Central memory CD8-positive, alpha-beta T cell (primary cell): ENCODE results near the gene PRSS38.

Experiments used
- ATAC-seq: fragments of 150-1000 bp; cut with Tn5 transposase; replicated peaks from 2 replicates; pipeline ENCODE4 v1.10.0; 2022; ENCODE audit warnings: mild to moderate bottlenecking, moderate FRiP score, moderate number of reproducible peaks; ENCODE audit not compliant: poor library complexity, severe bottlenecking; ENCODE audit errors: extremely low read depth
- DNase-seq, 2 donors: peaks; one replicate each; pipeline ENCODE4 v3.0.0; 2021; ENCODE audit warnings: low spot score in 2 of 2
- H3K27ac Mint-ChIP-seq: one replicate; pipeline ENCODE4 v1.8.0; 2022; ENCODE audit warnings: low read depth, mild to moderate bottlenecking, moderate library complexity, mixed read lengths
- H3K27me3 Mint-ChIP-seq: one replicate; pipeline ENCODE4 v1.8.0; 2022; ENCODE audit warnings: mixed read lengths
- H3K36me3 Mint-ChIP-seq: one replicate; pipeline ENCODE4 v1.8.0; 2022; ENCODE audit warnings: mild to moderate bottlenecking, moderate library complexity, mixed read lengths; ENCODE audit not compliant: insufficient read depth
- H3K4me1 Mint-ChIP-seq: one replicate; pipeline ENCODE4 v1.8.0; 2022; ENCODE audit warnings: mixed read lengths
- H3K4me3 Mint-ChIP-seq: one replicate; pipeline ENCODE4 v1.8.0; 2022; ENCODE audit warnings: mild to moderate bottlenecking, moderate library complexity, mixed read lengths
- H3K9me3 Mint-ChIP-seq: one replicate; pipeline ENCODE4 v1.8.0; 2022; ENCODE audit warnings: mixed read lengths

PRSS38 gene

GRCh38 chr1:227792216-227793078 is 23.0 kb upstream of the PRSS38 start:
- ATAC-seq (no peak), DNase-seq (no peak)
- Mint-ChIP-seq H3K27ac (no peak overlapping the region), H3K4me1 (peaks cover 6% of the 10 kb centered on the region), H3K4me3 (no peak overlapping the region), H3K27me3 (no peaks in the 10 kb centered on the region), H3K9me3 (no peaks in the 10 kb centered on the region), H3K36me3 (peaks cover 5% of the 10 kb centered on the region)

GRCh38 chr1:227793079-227793947 is 22.2 kb upstream of the PRSS38 start:
- peaks cover 4% of the 10 kb centered on the region for H3K4me1 Mint-ChIP-seq
- no peaks in the 10 kb centered on the region for H3K9me3 Mint-ChIP-seq
- H3K36me3 Mint-ChIP-seq = peaks cover 1% of the 10 kb centered on the region

GRCh38 chr1:227793948-227794816 is 21.3 kb upstream of the PRSS38 start:
- DNase-seq (no peak), ATAC-seq (no peak)
- Mint-ChIP-seq H3K27ac (no peak overlapping the region), H3K4me3 (no peak overlapping the region), H3K9me3 (no peaks in the 10 kb centered on the region), H3K4me1 (peaks cover 4% of the 10 kb centered on the region), H3K36me3 (peaks cover 1% of the 10 kb centered on the region), H3K27me3 (no peaks in the 10 kb centered on the region)

More at GRCh38 chr1:227793079-227793947, 22.2 kb upstream of the PRSS38 start:
- H3K4me3 Mint-ChIP-seq = no peak overlapping the region
- DNase-seq (no peak), ATAC-seq (no peak)
- no peaks in the 10 kb centered on the region for H3K27me3 Mint-ChIP-seq
- H3K27ac Mint-ChIP-seq = no peak overlapping the region

GRCh38 chr1:227794817-227795192 is 20.7 kb upstream of the PRSS38 start:
- H3K27me3 Mint-ChIP-seq = no peaks in the 10 kb centered on the region
- no peak for DNase-seq
- H3K4me3 Mint-ChIP-seq = no peak overlapping the region
- H3K27ac Mint-ChIP-seq = no peak overlapping the region
- no peaks in the 10 kb centered on the region for H3K4me1 Mint-ChIP-seq
- peaks cover 1% of the 10 kb centered on the region for H3K36me3 Mint-ChIP-seq
- ATAC-seq = no peak
- H3K9me3 Mint-ChIP-seq = no peaks in the 10 kb centered on the region

- Mint-ChIP-seq H3K4me3 (no peak overlapping the region), H3K27ac (no peak overlapping the region), H3K9me3 (no peaks in the 10 kb centered on the region), H3K4me1 (no peaks in the 10 kb centered on the region), H3K36me3 (peaks cover 1% of the 10 kb centered on the region), H3K27me3 (no peaks in the 10 kb centered on the region)
- ATAC-seq (no peak), DNase-seq (no peak)
Measured at GRCh38 chr1:227795732-227796131, 19.7 kb upstream of the PRSS38 start.

GRCh38 chr1:227796359-227796915 is 19.0 kb upstream of the PRSS38 start:
- H3K4me1 Mint-ChIP-seq = no peaks in the 10 kb centered on the region
- peaks cover under 1% of the 10 kb centered on the region for H3K36me3 Mint-ChIP-seq
- H3K27ac Mint-ChIP-seq = no peak overlapping the region
- DNase-seq = no peak
- no peaks in the 10 kb centered on the region for H3K27me3 Mint-ChIP-seq
- no peaks in the 10 kb centered on the region for H3K9me3 Mint-ChIP-seq
- no peak overlapping the region for H3K4me3 Mint-ChIP-seq
- no peak for ATAC-seq

GRCh38 chr1:227797144-227797543 is 18.3 kb upstream of the PRSS38 start:
- Mint-ChIP-seq H3K9me3 (no peaks in the 10 kb centered on the region), H3K36me3 (no peaks in the 10 kb centered on the region), H3K4me3 (no peak overlapping the region), H3K4me1 (no peaks in the 10 kb centered on the region), H3K27me3 (no peaks in the 10 kb centered on the region), H3K27ac (no peak overlapping the region)
- DNase-seq = no peak
- no peak for ATAC-seq

- Mint-ChIP-seq H3K27ac (no peak overlapping the region), H3K27me3 (no peaks in the 10 kb centered on the region), H3K36me3 (no peaks in the 10 kb centered on the region), H3K4me1 (no peaks in the 10 kb centered on the region), H3K9me3 (no peaks in the 10 kb centered on the region), H3K4me3 (no peak overlapping the region)
- ATAC-seq (no peak), DNase-seq (no peak)
Measured at GRCh38 chr1:227797625-227798024, 17.9 kb upstream of the PRSS38 start.

- H3K4me1 Mint-ChIP-seq = no peaks in the 10 kb centered on the region
- no peak for ATAC-seq
Measured at GRCh38 chr1:227798078-227798802, 17.2 kb upstream of the PRSS38 start.

GRCh38 chr1:227799756-227800155 is 15.7 kb upstream of the PRSS38 start:
- Mint-ChIP-seq H3K36me3 (no peaks in the 10 kb centered on the region), H3K27me3 (peaks cover 18% of the 10 kb centered on the region), H3K27ac (peak overlapping the region; percentile 33), H3K4me3 (no peak overlapping the region), H3K9me3 (peaks cover 7% of the 10 kb centered on the region), H3K4me1 (no peaks in the 10 kb centered on the region)
- ATAC-seq (no peak), DNase-seq (no peak)

More at GRCh38 chr1:227798078-227798802, 17.2 kb upstream of the PRSS38 start:
- H3K27me3 Mint-ChIP-seq = peaks cover 3% of the 10 kb centered on the region
- DNase-seq = no peak
- no peaks in the 10 kb centered on the region for H3K36me3 Mint-ChIP-seq
- no peak overlapping the region for H3K27ac Mint-ChIP-seq
- no peak overlapping the region for H3K4me3 Mint-ChIP-seq
- H3K9me3 Mint-ChIP-seq = no peaks in the 10 kb centered on the region

- no peak overlapping the region for H3K4me3 Mint-ChIP-seq
- no peaks in the 10 kb centered on the region for H3K36me3 Mint-ChIP-seq
- ATAC-seq = no peak
- peaks cover 7% of the 10 kb centered on the region for H3K9me3 Mint-ChIP-seq
- H3K27me3 Mint-ChIP-seq = peaks cover 22% of the 10 kb centered on the region
- peaks cover 15% of the 10 kb centered on the region for H3K4me1 Mint-ChIP-seq
- DNase-seq = no peak
- no peak overlapping the region for H3K27ac Mint-ChIP-seq
Measured at GRCh38 chr1:227803933-227804332, 11.5 kb upstream of the PRSS38 start.
